GM12878 (cell line): ENCODE results near the gene DYNLT2. TPM values are rescaled to one million over a fixed set of nuclear protein-coding genes. Genes with fewer than 3 reads are reported as not detected.

Source experiments
- ATAC-seq: fragments of 200-7000 bp; cut with Tn5 transposase; 3 replicates; pipeline ENCODE4 v1.9.1; 2020; ENCODE audit warnings: mild to moderate bottlenecking, moderate library complexity
- BruUV-seq: library from RNA; stranded (reverse); fragments of 400-500 nt; replicated peaks from 2 replicates; lab custom pipeline; 2021; lab: Mats Ljungman, UMichigan
- CTCF ChIA-PET: fragments of 300-600 bp; sonication (Branson Sonifier 250); formaldehyde crosslinking; extraction: SDS; loops from one replicate; lab custom pipeline; 2021; ENCODE audit warnings: inconsistent platforms; lab: Yijun Ruan, JAX
- POLR2A ChIA-PET: fragments of 350-600 bp; formaldehyde crosslinking; extraction: SDS; loops from one replicate; lab custom pipeline; 2021; ENCODE audit warnings: inconsistent platforms; lab: Charles Lee
- RAD21 ChIA-PET: fragments of 300-600 bp; sonication (Branson Sonifier 250); formaldehyde crosslinking; loops from one replicate; lab custom pipeline; 2023; ENCODE audit warnings: antibody characterized with exemption; ENCODE audit not compliant: unreplicated experiment; lab: Charles Lee
- SMC1A ChIA-PET: fragments of 300-600 bp; sonication (Branson Sonifier 250); formaldehyde crosslinking; loops from one replicate; lab custom pipeline; 2023; ENCODE audit not compliant: unreplicated experiment, uncharacterized antibody; lab: Charles Lee
- DNase-seq: peaks from one replicate; pipeline ENCODE4 v3.0.0-alpha.2; 2011; ENCODE audit warnings: low read depth, low spot score
- FAIRE-seq: peaks from 3 replicates; lab custom pipeline; 2011; peaks lifted over from hg19 to GRCh38; lab: Jason Lieb, UNC
- H2AFZ ChIP-seq: 2 replicates; pipeline ENCODE4 v1.6.0; 2011; ENCODE audit warnings: low read depth, low read length, control low read depth; ENCODE audit not compliant: control insufficient read depth
- H3K27ac ChIP-seq: 2 replicates; pipeline ENCODE4 v1.5.1; 2011; ENCODE audit warnings: control low read depth; ENCODE audit not compliant: control insufficient read depth, insufficient read depth
- H3K27me3 ChIP-seq, 2 experiments: replicated peaks in 1 of 2; 2 replicates each; pipeline versions ENCODE4 v1.6.0 to v1.6.1; 2011; ENCODE audit warnings: low read length in 1 of 2; ENCODE audit not compliant: control insufficient read depth in 2 of 2, insufficient read depth in 2 of 2
- H3K36me3 ChIP-seq, 2 experiments: 2 replicates each; pipeline ENCODE4 v1.5.1; 2011; ENCODE audit warnings: low read length in 1 of 2; ENCODE audit not compliant: control insufficient read depth in 2 of 2, insufficient read depth in 2 of 2
- H3K4me1 ChIP-seq: 2 replicates; pipeline ENCODE4 v1.6.1; 2011; ENCODE audit warnings: mild to moderate bottlenecking, low read length, moderate library complexity, mixed read lengths; ENCODE audit not compliant: control insufficient read depth, insufficient read depth
- H3K4me2 ChIP-seq: 2 replicates; pipeline ENCODE4 v1.6.0; 2011; ENCODE audit warnings: control low read depth; ENCODE audit not compliant: control insufficient read depth, insufficient read depth
- H3K4me3 ChIP-seq: fragments of 200-600 bp; sonication (generic); 2 replicates; pipeline ENCODE4 v1.5.1; 2016
- H3K79me2 ChIP-seq: 2 replicates; pipeline ENCODE4 v1.6.0; 2011; ENCODE audit warnings: low read length; ENCODE audit not compliant: control insufficient read depth, insufficient read depth
- H3K9ac ChIP-seq: 2 replicates; pipeline ENCODE4 v1.8.0; 2011; ENCODE audit warnings: low read length, control low read depth, mixed read lengths; ENCODE audit not compliant: control insufficient read depth, insufficient read depth
- H3K9me3 ChIP-seq: replicated peaks from 3 replicates; pipeline ENCODE4 v1.5.1; 2011; ENCODE audit warnings: mild to moderate bottlenecking, low read length; ENCODE audit not compliant: control insufficient read depth, insufficient read depth
- H4K20me1 ChIP-seq: 2 replicates; pipeline ENCODE4 v1.6.0; 2011; ENCODE audit not compliant: control insufficient read depth, insufficient read depth
- ATF2 ChIP-seq: IDR thresholded peaks from 2 replicates; pipeline ENCODE4 v1.6.1; 2012; ENCODE audit warnings: low read length, inconsistent platforms
- ATF7 ChIP-seq: fragments of 450-650 bp; IDR thresholded peaks from 2 replicates; pipeline ENCODE4 v1.6.1; 2016; ENCODE audit warnings: low read depth, mild to moderate bottlenecking
- CHD2 ChIP-seq: IDR thresholded peaks from 2 replicates; pipeline ENCODE4 v1.6.1; 2011; ENCODE audit warnings: low read depth, low read length, improper control_type of control experiment, borderline replicate concordance
- FOXM1 ChIP-seq: IDR thresholded peaks from 2 replicates; pipeline ENCODE4 v1.6.1; 2012; ENCODE audit warnings: low read depth, mild to moderate bottlenecking, inconsistent platforms, low read length, moderate library complexity
- NRF1 ChIP-seq: conservative IDR thresholded peaks from 2 replicates; pipeline ENCODE4 v1.6.1; 2011; ENCODE audit warnings: mild to moderate bottlenecking, low read depth, low read length, improper control_type of control experiment
- PAX8 ChIP-seq: fragments of 450-650 bp; IDR thresholded peaks from 2 replicates; pipeline ENCODE4 v1.6.1; 2017; ENCODE audit warnings: mild to moderate bottlenecking, moderate library complexity
- TCF12 ChIP-seq: IDR thresholded peaks from 2 replicates; pipeline ENCODE4 v1.6.1; 2011; ENCODE audit warnings: low read depth, mild to moderate bottlenecking, low read length
- WRNIP1 ChIP-seq: IDR thresholded peaks from 2 replicates; pipeline ENCODE4 v1.6.1; 2011; ENCODE audit warnings: low read depth, low read length, improper control_type of control experiment, borderline replicate concordance
- in situ Hi-C: fragments of 300-500 bp; cut with MboI; formaldehyde crosslinking; loops from 9 replicates; pipeline ENCODE4 v1.14.3; 2018; ENCODE audit warnings: mixed read lengths
- intact Hi-C: fragments of 100-400 bp; cut with micrococcal nuclease; formaldehyde crosslinking; loops from one replicate; pipeline ENCODE4 v1.14.2; 2022; ENCODE audit not compliant: unreplicated experiment
- polyA plus RNA-seq, 11 experiments: library from polyadenylated mRNA; depleted of rRNA in 4 of 11; unstranded in 6 of 11; stranded (reverse) in 5 of 11; fragments of >200 nt; fragmentation: Nextera tagmentation in 4 of 11; fragmentation: Illumina TruSeq in 1 of 11; extraction: Ambion mirVana in 4 of 11; extraction: Trizol in 1 of 11; gene quantifications; 1 replicate in 1 of 11; 2 replicates in 10 of 11; pipeline versions ENCODE4 v1.2.1 to v1.2.3, GENCODE V29; 2011 to 2016; ENCODE audit warnings: inconsistent platforms in 2 of 11, missing spikeins in 2 of 11, low read depth in 1 of 11
- total RNA-seq, 4 experiments: library from RNA; depleted of rRNA in 3 of 4; stranded (reverse); fragments of >200 nt in 3 of 4; fragmentation: Illumina TruSeq in 1 of 4; extraction: Trizol in 1 of 4; gene quantifications; 2 replicates each; pipeline versions ENCODE4 v1.2.1 to v1.2.3, GENCODE V29; 2013 to 2021
- TF ChIP-seq, protein P1 (sequence below): IDR thresholded peaks from 2 replicates; pipeline ENCODE4 v1.6.1; 2011; ENCODE audit warnings: low read depth, mild to moderate bottlenecking, low read length, moderate library complexity, borderline replicate concordance; ENCODE audit errors: extremely low read depth
- TF ChIP-seq, protein P2 (sequence below): fragments of 450-650 bp; IDR thresholded peaks from 2 replicates; pipeline ENCODE4 v1.6.1; 2016; ENCODE audit warnings: mild to moderate bottlenecking, moderate library complexity, borderline replicate concordance
- TF ChIP-seq, protein P3 (sequence below): IDR thresholded peaks from 2 replicates; pipeline ENCODE4 v1.6.1; 2012; ENCODE audit warnings: improper control_type of control experiment, low read depth, low read length; ENCODE audit not compliant: insufficient replicate concordance

DYNLT2 gene
- total and polyA plus RNA-seq, 10 of the 15 experiments (the other 5 are each of a cell fraction or from before 2014, with no cell fraction given): 2.2 to 5.9 (median 5.4) TPM

DNA sequence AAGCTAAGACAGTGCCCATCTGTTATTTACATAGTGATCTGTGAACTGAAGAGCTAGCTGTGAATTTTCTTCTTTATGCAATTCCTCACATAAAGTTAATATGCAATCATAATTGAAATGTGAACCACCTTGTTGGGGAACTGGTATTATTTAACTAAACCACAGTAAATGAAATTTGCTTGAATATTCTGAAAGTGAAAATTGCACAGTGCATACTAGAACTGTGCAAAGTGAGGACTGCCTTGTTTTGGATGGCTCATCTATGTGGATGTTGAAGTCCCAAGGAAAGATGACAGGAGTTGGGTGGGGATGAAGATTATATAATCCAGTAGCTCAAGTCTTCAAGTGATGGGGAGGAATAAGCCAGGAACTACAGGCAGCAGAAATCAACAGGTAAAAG lies 21.4 kb downstream of the DYNLT2 start:
- in situ Hi-C loops: no loop called here
- no peak overlapping the region for H3K27ac ChIP-seq
- no TSS peak for BruUV-seq
- H2AFZ ChIP-seq: no peak overlapping the region
- no peak overlapping the region for H3K9ac ChIP-seq
- RAD21 ChIA-PET: no interaction called here
- DNase-seq (no peak), FAIRE-seq (no peak), ATAC-seq (no peak)
- H4K20me1 ChIP-seq: no peaks in the 10 kb centered on the region
- no peak overlapping the region for H3K4me2 ChIP-seq
- intact Hi-C loops: loop anchor here (10.0 kb wide), 1 partner anchor 575 kb away; the partner anchor contains the start of gene FAM120B
- no peaks in the 10 kb centered on the region for H3K9me3 ChIP-seq
- no peaks in the 10 kb centered on the region for H3K79me2 ChIP-seq
- no peaks in the 10 kb centered on the region for H3K27me3 ChIP-seq
- H3K4me3 ChIP-seq: no peak overlapping the region
- H3K4me1 ChIP-seq: no peaks in the 10 kb centered on the region
- no peaks in the 10 kb centered on the region for H3K36me3 ChIP-seq
- POLR2A ChIA-PET: no interaction called here
- TF ChIP-seq NRF1 (no peak), CHD2 (no peak), TCF12 (no peak), ATF7 (no peak), WRNIP1 (no peak), FOXM1 (no peak), PAX8 (no peak), ATF2 (no peak)
- TF ChIP-seq, protein P1, sequence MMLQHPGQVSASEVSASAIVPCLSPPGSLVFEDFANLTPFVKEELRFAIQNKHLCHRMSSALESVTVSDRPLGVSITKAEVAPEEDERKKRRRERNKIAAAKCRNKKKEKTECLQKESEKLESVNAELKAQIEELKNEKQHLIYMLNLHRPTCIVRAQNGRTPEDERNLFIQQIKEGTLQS: no peak
- TF ChIP-seq, protein P2, sequence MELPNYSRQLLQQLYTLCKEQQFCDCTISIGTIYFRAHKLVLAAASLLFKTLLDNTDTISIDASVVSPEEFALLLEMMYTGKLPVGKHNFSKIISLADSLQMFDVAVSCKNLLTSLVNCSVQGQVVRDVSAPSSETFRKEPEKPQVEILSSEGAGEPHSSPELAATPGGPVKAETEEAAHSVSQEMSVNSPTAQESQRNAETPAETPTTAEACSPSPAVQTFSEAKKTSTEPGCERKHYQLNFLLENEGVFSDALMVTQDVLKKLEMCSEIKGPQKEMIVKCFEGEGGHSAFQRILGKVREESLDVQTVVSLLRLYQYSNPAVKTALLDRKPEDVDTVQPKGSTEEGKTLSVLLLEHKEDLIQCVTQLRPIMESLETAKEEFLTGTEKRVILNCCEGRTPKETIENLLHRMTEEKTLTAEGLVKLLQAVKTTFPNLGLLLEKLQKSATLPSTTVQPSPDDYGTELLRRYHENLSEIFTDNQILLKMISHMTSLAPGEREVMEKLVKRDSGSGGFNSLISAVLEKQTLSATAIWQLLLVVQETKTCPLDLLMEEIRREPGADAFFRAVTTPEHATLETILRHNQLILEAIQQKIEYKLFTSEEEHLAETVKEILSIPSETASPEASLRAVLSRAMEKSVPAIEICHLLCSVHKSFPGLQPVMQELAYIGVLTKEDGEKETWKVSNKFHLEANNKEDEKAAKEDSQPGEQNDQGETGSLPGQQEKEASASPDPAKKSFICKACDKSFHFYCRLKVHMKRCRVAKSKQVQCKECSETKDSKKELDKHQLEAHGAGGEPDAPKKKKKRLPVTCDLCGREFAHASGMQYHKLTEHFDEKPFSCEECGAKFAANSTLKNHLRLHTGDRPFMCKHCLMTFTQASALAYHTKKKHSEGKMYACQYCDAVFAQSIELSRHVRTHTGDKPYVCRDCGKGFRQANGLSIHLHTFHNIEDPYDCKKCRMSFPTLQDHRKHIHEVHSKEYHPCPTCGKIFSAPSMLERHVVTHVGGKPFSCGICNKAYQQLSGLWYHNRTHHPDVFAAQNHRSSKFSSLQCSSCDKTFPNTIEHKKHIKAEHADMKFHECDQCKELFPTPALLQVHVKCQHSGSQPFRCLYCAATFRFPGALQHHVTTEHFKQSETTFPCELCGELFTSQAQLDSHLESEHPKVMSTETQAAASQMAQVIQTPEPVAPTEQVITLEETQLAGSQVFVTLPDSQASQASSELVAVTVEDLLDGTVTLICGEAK: no peak
- TF ChIP-seq, protein P3, sequence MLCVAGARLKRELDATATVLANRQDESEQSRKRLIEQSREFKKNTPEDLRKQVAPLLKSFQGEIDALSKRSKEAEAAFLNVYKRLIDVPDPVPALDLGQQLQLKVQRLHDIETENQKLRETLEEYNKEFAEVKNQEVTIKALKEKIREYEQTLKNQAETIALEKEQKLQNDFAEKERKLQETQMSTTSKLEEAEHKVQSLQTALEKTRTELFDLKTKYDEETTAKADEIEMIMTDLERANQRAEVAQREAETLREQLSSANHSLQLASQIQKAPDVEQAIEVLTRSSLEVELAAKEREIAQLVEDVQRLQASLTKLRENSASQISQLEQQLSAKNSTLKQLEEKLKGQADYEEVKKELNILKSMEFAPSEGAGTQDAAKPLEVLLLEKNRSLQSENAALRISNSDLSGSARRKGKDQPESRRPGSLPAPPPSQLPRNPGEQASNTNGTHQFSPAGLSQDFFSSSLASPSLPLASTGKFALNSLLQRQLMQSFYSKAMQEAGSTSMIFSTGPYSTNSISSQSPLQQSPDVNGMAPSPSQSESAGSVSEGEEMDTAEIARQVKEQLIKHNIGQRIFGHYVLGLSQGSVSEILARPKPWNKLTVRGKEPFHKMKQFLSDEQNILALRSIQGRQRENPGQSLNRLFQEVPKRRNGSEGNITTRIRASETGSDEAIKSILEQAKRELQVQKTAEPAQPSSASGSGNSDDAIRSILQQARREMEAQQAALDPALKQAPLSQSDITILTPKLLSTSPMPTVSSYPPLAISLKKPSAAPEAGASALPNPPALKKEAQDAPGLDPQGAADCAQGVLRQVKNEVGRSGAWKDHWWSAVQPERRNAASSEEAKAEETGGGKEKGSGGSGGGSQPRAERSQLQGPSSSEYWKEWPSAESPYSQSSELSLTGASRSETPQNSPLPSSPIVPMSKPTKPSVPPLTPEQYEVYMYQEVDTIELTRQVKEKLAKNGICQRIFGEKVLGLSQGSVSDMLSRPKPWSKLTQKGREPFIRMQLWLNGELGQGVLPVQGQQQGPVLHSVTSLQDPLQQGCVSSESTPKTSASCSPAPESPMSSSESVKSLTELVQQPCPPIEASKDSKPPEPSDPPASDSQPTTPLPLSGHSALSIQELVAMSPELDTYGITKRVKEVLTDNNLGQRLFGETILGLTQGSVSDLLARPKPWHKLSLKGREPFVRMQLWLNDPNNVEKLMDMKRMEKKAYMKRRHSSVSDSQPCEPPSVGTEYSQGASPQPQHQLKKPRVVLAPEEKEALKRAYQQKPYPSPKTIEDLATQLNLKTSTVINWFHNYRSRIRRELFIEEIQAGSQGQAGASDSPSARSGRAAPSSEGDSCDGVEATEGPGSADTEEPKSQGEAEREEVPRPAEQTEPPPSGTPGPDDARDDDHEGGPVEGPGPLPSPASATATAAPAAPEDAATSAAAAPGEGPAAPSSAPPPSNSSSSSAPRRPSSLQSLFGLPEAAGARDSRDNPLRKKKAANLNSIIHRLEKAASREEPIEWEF: no peak
- SMC1A ChIA-PET: no interaction called here
- CTCF ChIA-PET: no interaction called here
